ENCODE measurements around the gene USF3.

Gene USF3, protein sequence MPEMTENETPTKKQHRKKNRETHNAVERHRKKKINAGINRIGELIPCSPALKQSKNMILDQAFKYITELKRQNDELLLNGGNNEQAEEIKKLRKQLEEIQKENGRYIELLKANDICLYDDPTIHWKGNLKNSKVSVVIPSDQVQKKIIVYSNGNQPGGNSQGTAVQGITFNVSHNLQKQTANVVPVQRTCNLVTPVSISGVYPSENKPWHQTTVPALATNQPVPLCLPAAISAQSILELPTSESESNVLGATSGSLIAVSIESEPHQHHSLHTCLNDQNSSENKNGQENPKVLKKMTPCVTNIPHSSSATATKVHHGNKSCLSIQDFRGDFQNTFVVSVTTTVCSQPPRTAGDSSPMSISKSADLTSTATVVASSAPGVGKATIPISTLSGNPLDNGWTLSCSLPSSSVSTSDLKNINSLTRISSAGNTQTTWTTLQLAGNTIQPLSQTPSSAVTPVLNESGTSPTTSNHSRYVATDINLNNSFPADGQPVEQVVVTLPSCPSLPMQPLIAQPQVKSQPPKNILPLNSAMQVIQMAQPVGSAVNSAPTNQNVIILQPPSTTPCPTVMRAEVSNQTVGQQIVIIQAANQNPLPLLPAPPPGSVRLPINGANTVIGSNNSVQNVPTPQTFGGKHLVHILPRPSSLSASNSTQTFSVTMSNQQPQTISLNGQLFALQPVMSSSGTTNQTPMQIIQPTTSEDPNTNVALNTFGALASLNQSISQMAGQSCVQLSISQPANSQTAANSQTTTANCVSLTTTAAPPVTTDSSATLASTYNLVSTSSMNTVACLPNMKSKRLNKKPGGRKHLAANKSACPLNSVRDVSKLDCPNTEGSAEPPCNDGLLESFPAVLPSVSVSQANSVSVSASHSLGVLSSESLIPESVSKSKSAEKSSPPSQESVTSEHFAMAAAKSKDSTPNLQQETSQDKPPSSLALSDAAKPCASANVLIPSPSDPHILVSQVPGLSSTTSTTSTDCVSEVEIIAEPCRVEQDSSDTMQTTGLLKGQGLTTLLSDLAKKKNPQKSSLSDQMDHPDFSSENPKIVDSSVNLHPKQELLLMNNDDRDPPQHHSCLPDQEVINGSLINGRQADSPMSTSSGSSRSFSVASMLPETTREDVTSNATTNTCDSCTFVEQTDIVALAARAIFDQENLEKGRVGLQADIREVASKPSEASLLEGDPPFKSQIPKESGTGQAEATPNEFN (N-terminal part only)

DNA sequence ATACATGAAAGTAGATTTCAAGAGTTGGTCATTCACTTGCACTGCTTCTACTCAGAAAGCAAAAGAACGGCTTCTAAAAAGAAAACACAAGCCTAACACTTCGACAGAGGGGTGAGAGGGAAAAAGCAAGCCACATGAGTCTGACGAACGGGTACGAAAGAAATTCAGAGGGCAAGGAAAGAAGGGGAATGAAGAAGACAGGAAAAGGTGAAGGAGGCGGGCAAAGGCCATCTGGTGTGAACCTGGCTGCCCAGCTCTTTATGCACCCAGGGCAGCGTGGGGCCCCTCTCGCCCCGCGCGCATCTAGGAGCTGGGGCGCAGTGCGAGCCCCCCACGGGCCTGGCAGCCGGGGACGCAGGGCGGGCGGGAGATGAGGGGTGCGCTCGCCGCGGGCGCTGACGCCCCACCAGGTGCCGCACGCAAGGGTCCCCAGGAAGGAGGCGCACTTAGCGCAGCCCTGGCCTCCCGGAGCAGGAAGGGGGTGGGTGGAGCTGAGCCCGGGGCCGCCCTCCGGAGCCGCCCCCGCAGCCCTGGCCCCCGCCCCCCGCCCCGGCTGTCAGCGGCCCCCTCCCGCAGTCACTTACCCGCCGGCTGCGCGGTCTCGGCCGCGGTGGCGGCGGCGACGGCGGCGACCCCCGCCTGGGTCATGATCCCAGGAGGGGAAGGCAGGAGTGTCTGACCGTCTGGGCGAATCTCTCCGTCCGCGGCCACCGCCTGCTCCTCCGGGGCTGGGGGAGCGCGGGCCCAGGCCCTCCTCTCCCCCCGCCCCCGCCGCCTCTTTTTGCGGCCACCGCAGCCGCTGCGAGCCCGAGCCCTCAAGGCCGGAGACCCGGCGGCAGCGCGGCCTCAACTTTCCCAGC, at the start of gene USF3:
TSS of gene USF3 (minus strand) at position 857 of the 860 bp plus-strand sequence. CDS start 21,764 bp downstream, outside the sequence.
- DNase-seq, result no peak

- DNase-seq, result peak; percentile 52
These were observed 49.5 kb upstream of the USF3 start, which contains the start of gene NAA50 for GRCh38 chr3:113745756-113746547. Gene NAA50 (minus strand): TSS chr3:113746249. CDS start chr3:113745949, 300 bp downstream.

DNA sequence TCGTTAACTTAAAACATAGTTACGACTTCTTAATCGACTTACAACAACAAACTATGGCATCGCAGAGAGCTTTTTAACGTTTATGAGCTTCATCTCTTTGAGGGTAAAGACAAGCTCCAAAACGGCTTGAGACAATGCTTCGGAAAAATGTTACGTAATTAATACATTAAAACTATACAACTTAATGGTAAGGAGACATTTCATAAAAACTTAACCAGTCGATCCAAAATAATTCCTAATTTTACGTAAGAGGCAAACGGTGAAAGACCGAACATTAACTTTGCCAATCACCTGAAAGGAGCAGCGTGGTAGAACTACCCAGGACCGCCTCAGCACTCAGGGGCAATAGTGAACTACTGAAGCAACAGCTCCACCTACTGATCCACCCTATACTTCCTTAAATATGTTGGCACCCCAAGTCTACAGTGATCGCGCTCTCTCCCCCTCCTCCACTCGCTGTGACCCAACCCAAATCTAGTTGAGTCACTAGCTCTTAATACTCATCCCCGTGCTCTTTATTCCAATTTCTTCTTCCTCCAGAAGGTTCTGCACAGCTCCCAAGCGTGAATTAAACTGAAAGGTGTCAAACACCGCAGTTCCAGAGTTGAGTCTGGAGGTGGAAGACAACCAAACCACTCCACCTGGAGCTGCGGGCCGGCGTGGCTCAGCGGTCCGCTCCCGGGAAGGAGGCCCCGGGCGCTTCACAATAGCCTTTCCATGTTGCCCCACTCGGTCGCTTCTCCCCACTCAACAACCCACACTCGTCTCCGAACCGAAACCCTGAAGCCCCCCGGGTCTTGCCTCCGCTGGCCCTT, 48.7 kb upstream of the USF3 start:
- no peak for DNase-seq

DNA sequence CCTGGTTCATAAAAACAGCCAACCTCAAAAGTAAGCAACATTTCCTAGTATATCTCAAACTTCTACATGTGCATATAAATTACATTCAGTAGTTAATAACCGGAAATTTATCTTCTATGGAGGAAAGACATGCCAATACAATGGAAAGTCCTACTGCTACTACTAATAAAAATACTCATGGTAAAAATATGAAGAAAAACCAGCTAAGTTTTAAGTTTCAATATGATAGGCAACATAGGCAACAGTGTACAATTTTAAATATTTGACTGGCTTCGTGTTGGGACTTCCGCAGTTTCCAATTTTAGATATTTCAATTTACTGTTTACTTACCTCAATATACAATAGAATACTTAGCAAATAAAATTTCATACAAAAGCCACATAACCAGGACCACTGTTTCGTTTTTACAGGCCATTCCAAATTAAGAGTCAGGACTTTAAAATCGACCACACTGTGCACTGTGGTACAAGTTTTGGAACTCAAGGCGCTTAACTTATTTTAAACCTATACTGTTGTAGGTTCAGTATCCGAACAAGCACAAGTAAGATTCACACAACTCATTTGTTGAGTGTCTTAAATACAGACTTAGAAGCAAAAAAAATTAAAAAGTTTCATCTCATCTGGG, 46.7 kb upstream of the USF3 start:
- no peak for DNase-seq

GRCh38 chr3:113741620-113742019, 45.2 kb upstream of the USF3 start:
- DNase-seq, result no peak

DNA sequence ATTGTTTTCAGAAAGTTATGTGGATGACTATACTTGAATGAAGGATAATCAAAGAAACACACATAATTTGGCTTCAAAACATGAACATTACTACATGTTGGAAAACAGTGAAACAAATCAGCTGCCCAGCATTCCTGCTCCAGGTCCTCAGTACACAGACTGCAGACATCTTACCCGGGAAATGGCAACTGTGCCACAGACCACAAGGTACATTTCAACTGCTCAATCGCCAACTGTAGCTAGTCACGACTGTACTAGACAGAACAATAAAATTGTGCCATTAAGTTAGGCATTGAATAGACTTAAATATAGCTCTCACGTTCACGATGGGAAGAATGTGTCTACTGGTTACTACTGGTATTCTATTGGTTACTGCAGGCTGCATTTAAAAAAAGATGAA, 44.6 kb upstream of the USF3 start:
- DNase-seq, result no peak

DNA sequence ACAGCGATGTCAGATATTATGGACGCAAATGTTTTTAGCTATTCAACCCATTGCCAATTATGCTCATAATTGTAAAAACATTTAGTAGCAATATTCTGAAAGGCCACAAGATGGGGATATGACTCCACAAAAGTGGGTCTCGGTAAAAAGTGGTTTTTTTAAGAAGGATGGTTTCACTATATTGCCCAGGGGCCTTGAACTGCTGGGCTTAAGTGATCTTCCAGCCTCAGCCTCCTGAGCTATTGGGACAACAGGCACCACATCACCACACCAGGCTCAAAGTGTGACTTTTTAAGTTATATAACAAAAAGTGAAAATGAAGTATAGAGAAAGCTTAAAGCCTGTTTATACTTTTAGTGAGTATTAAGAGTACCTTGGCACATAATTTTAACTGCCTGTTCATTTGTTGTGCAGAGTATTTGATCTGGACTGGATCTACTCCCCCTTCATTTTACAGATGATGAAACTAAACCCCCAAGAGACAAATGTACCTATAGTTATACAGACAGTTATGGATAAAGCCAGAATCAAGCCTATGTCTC, 40.2 kb upstream of the USF3 start:
- DNase-seq, result no peak

DNA sequence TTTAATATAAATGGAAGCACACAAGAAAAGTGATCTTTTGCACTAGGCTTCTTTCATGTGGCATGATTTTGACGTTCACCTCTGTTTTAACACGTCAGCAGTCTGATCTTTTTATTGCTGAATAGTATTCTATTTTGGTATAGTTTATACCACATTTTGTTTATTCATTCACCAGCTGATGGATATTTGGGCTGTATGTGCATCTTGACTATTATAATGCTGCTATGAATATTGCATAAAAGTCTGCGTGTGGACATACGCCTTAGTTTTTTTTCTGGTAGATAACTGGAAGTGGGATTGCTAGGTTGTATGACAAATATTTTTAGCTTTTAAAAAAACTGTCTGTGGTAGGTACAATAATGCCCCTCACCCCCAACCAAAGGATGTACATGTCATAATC, 35.3 kb upstream of the USF3 start:
- DNase-seq, result no peak

DNA sequence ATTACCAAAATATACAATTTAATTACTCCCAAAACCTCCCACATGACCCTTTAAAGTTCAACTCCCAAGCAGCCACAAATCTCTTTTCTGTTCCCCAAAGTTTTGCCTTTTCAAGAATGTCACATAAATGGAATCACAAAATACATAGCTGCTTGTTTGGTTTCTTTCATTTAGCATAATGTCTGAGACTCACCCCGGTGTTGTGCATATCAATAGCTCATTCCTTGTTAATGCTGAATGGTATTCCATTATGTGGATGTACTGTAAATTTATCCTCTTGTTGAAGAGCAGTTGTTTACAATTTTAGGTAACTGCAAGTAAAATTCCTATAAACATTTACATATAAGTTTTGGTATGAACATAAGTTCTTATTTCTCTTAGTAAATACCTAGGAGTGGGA, 34.1 kb upstream of the USF3 start:
- no peak for DNase-seq

DNA sequence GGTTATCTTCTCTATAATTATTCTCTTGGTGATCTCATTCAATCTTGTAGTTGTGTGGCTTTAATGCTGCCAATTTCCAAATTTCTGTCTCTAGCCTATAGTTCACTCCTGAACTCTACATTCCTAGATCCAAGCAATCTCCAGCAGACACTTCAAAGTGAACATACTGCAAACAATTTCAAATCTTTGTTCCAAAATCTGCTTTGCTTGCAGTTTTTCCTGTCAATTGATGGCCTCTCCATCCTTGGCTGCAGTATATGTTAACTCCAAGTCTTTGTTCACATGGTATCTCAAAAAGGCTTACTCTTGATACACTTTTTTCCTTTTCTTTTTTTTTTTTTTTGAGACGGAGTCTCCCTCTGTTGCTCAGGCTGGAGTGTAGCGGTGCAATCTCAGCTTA, 32.2 kb upstream of the USF3 start:
- no peak for DNase-seq

GRCh38 chr3:113721636-113722035, 25.2 kb upstream of the USF3 start:
- DNase-seq, result no peak

DNA sequence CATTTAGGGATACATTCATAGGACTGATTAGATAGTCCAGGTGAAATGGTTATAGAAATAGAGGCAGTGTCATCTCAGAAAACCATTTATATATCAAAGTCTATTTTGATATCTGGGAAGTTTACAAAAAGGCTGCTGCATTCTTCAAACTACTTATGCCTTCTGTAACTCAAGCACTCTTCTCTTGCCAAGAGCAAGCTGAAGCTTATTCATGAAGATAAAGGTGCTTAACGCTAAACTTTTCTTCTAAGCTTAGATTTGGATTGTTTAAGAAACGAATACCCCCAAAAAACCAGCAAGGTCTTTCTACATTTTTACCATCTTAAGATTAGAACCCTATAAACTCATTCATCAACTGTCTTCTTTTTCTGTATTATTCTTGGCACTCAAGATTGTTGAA, 23.3 kb upstream of the USF3 start:
- DNase-seq, result no peak

GRCh38 chr3:113719294-113719693, 22.9 kb upstream of the USF3 start:
- DNase-seq, result no peak

GRCh38 chr3:113717818-113718217, 21.4 kb upstream of the USF3 start:
- no peak for DNase-seq

GRCh38 chr3:113717308-113717707, 20.9 kb upstream of the USF3 start:
- DNase-seq, result no peak

DNA sequence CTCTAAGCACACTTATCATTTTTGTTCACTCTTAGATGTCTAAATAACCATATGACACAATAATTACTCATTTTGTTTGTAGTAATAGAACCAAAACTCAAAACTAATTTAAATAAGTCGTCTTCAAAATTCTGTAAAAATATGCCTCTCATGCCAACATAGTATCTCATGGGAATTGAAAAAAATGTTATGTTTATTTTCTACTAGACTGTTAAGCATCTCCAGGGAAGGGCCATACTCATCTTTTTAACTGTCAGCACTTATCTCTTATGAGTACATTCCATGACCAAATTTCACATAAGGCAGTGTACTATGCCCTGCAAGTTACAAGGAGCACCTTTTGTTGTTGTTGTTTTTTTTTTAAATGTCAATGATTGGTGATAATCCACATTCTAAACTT, 18.3 kb upstream of the USF3 start:
- DNase-seq, result no peak

GRCh38 chr3:113712129-113712528, 15.7 kb upstream of the USF3 start:
- no peak for DNase-seq

GRCh38 chr3:113707835-113708234, 11.4 kb upstream of the USF3 start:
- no peak for DNase-seq

- DNase-seq, result no peak
These were observed 2.5 kb upstream of the USF3 start for GRCh38 chr3:113698956-113699355.
